ENCODE data around the gene GPT2. TPM values are rescaled to one million over a fixed set of nuclear protein-coding genes. Genes with fewer than 3 reads are reported as not detected.

The GPT2 gene
- total RNA-seq, 1 experiment from 2014 or later, result 19.4 TPM

DNA sequence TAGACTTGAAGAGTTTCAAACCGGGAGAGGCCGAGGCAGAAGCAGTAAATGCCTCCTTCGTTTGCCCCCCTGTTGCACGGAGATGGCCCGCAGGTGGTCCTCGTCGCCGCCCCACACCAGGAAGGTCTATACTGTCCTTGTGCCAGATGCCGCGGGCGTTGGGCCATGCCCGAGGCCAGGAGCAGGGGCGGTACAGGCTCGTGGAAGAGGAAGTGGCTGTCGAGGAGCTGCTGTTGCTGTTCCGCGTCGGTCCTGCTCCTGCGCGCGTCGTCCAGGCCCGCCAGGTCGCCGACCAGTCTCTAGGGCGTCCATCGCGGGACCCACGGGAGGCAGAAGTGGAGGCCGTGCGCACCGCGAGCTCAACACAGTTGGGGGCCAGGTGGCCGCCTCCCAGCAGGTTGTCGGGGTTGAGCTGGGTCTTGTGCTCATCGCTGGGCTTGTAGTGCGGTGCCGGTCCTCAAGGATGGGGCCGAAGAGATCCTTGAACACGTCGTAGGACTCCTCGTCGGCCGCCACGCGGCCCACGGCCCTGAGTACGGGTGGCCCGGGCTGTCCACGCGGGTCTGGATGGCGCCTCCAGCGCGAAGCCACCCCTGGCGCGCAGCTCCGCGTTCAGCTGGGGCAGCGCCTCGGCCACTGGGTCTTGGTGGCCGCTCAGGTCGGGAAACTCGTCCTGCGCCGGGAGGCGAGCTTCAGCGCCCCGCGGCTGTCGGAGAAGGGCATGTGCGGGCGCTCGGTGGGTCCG is 40.1 kb upstream of the GPT2 start:
- BruUV-seq (replicated peaks), result no TSS peak
- intact Hi-C loops (cut with micrococcal nuclease), result no loop called here
- ChIA-PET POLR2A (ENCODE audit: unreplicated experiment) (no interaction called here), CTCF (no interaction called here)
- ATAC-seq (no peak), DNase-seq (no peak)
- Histone ChIP-seq H3K4me1 (ENCODE audit: insufficient read depth, low read length) (no peaks in the 10 kb centered on the region), H3K79me2 (ENCODE audit: low read length) (no peaks in the 10 kb centered on the region), H3K9me2 (replicated peaks; ENCODE audit: low read length) (no peaks in the 10 kb centered on the region), H3K4me3 (ENCODE audit: low read length) (no peak overlapping the region), H3K4me2 (ENCODE audit: low read length) (no peak overlapping the region), H3K9ac (ENCODE audit: low read length) (no peak overlapping the region), H2AFZ (ENCODE audit: low read length) (no peak overlapping the region), H4K20me1 (ENCODE audit: low read length) (no peaks in the 10 kb centered on the region), H3K9me3 (ENCODE audit: low read length) (no peaks in the 10 kb centered on the region), H3F3A (ENCODE audit: low read length, unreplicated experiment) (no peaks in the 10 kb centered on the region), H3K27me3 (ENCODE audit: low read length) (no peaks in the 10 kb centered on the region), H3K36me3 (ENCODE audit: low read depth, low read length) (no peaks in the 10 kb centered on the region), H3K27ac (ENCODE audit: low read length) (no peak overlapping the region)
- TF ChIP-seq, protein P1, sequence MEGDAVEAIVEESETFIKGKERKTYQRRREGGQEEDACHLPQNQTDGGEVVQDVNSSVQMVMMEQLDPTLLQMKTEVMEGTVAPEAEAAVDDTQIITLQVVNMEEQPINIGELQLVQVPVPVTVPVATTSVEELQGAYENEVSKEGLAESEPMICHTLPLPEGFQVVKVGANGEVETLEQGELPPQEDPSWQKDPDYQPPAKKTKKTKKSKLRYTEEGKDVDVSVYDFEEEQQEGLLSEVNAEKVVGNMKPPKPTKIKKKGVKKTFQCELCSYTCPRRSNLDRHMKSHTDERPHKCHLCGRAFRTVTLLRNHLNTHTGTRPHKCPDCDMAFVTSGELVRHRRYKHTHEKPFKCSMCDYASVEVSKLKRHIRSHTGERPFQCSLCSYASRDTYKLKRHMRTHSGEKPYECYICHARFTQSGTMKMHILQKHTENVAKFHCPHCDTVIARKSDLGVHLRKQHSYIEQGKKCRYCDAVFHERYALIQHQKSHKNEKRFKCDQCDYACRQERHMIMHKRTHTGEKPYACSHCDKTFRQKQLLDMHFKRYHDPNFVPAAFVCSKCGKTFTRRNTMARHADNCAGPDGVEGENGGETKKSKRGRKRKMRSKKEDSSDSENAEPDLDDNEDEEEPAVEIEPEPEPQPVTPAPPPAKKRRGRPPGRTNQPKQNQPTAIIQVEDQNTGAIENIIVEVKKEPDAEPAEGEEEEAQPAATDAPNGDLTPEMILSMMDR (conservative IDR thresholded peaks at IDR 0.05; ENCODE audit: low read depth, low read length), result no peak
- TF ChIP-seq EZH2phosphoT487 (IDR thresholded peaks at IDR 0.05; ENCODE audit: borderline replicate concordance, low read length) (no peak), EZH2 (IDR thresholded peaks at IDR 0.05; ENCODE audit: low read length, unreplicated experiment) (no peak)

DNA sequence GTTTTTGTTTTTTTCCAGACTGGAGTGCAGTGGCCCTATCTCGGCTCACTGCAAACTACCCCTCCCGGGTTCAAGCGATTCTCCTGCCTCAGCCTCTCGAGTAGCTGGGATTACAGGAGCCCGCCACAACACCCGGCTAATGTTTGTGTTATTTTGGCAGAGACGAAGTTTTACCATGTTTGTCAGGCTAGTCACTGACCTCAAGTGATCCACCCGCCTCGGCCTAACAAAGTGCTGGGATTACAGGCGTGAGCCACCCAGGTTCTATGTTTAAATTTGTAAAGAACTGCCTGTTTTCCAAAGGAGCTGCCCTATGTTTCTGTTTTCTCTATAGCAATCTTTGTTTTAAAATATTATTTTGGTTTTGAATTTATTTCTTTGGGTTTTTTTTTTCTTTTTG is 39.4 kb upstream of the GPT2 start:
- TF ChIP-seq EZH2 (IDR thresholded peaks at IDR 0.05; ENCODE audit: low read length, unreplicated experiment) (no peak), EZH2phosphoT487 (IDR thresholded peaks at IDR 0.05; ENCODE audit: borderline replicate concordance, low read length) (no peak)
- TF ChIP-seq, protein P1 (conservative IDR thresholded peaks at IDR 0.05; ENCODE audit: low read depth, low read length), result no peak
- Histone ChIP-seq H3K4me2 (ENCODE audit: low read length) (no peak overlapping the region), H3K4me3 (ENCODE audit: low read length) (no peak overlapping the region), H3K27me3 (ENCODE audit: low read length) (no peaks in the 10 kb centered on the region), H2AFZ (ENCODE audit: low read length) (no peak overlapping the region), H3K27ac (ENCODE audit: low read length) (no peak overlapping the region), H3F3A (ENCODE audit: low read length, unreplicated experiment) (no peaks in the 10 kb centered on the region), H3K9me2 (replicated peaks; ENCODE audit: low read length) (no peaks in the 10 kb centered on the region), H3K9me3 (ENCODE audit: low read length) (no peaks in the 10 kb centered on the region), H3K79me2 (ENCODE audit: low read length) (no peaks in the 10 kb centered on the region), H3K4me1 (ENCODE audit: insufficient read depth, low read length) (no peaks in the 10 kb centered on the region), H3K36me3 (ENCODE audit: low read depth, low read length) (no peaks in the 10 kb centered on the region), H4K20me1 (ENCODE audit: low read length) (no peaks in the 10 kb centered on the region), H3K9ac (ENCODE audit: low read length) (no peak overlapping the region)
- no TSS peak for BruUV-seq (replicated peaks)
- ATAC-seq (no peak), DNase-seq (no peak)
- ChIA-PET POLR2A (ENCODE audit: unreplicated experiment) (no interaction called here), CTCF (no interaction called here)
- intact Hi-C loops (cut with micrococcal nuclease), result no loop called here

DNA sequence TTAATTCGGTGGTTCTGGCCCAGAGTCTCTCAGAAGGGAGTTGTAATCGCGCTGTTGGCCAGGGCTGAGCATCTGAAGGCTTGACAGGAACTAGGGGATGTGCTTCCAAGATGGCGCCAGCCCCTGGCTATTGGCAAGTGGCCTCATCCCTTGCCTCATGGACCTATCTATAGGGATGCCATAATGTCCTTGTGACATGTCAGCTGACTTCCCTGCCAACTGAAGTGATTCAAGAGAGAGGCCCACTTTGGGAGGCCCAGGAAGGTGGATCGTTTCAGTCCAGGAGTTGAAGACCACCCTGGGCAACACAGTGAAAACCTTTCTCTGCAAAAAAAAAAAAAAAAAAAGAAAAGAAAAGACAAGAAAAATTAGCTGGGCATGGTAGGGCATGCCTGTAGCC is 38.2 kb upstream of the GPT2 start:
- Histone ChIP-seq H3K79me2 (ENCODE audit: low read length) (no peaks in the 10 kb centered on the region), H3K4me2 (ENCODE audit: low read length) (no peak overlapping the region), H3K9me3 (ENCODE audit: low read length) (no peaks in the 10 kb centered on the region), H3K9ac (ENCODE audit: low read length) (no peak overlapping the region), H3F3A (ENCODE audit: low read length, unreplicated experiment) (no peaks in the 10 kb centered on the region), H3K4me3 (ENCODE audit: low read length) (no peak overlapping the region), H3K27me3 (ENCODE audit: low read length) (no peaks in the 10 kb centered on the region), H3K4me1 (ENCODE audit: insufficient read depth, low read length) (no peaks in the 10 kb centered on the region), H4K20me1 (ENCODE audit: low read length) (no peaks in the 10 kb centered on the region), H3K36me3 (ENCODE audit: low read depth, low read length) (no peaks in the 10 kb centered on the region), H3K27ac (ENCODE audit: low read length) (no peak overlapping the region), H2AFZ (ENCODE audit: low read length) (no peak overlapping the region), H3K9me2 (replicated peaks; ENCODE audit: low read length) (no peaks in the 10 kb centered on the region)
- POLR2A ChIA-PET (ENCODE audit: unreplicated experiment), result no interaction called here
- DNase-seq (no peak), ATAC-seq (no peak)
- intact Hi-C loops (cut with micrococcal nuclease), result no loop called here
- TF ChIP-seq, protein P1 (conservative IDR thresholded peaks at IDR 0.05; ENCODE audit: low read depth, low read length), result no peak
- no peak for TF ChIP-seq EZH2phosphoT487 (IDR thresholded peaks at IDR 0.05; ENCODE audit: borderline replicate concordance, low read length)
- no peak for TF ChIP-seq EZH2 (IDR thresholded peaks at IDR 0.05; ENCODE audit: low read length, unreplicated experiment)
- BruUV-seq (replicated peaks), result no TSS peak
- CTCF ChIA-PET, result interaction anchor here (0.6 kb wide), 1 partner anchor 240 kb away, joined by 7 read pairs; no protein-coding TSS in a partner anchor

Data from PC-3 (cell line).